Measurements from ENCODE around the gene EIF3J.

The EIF3J gene

DNA sequence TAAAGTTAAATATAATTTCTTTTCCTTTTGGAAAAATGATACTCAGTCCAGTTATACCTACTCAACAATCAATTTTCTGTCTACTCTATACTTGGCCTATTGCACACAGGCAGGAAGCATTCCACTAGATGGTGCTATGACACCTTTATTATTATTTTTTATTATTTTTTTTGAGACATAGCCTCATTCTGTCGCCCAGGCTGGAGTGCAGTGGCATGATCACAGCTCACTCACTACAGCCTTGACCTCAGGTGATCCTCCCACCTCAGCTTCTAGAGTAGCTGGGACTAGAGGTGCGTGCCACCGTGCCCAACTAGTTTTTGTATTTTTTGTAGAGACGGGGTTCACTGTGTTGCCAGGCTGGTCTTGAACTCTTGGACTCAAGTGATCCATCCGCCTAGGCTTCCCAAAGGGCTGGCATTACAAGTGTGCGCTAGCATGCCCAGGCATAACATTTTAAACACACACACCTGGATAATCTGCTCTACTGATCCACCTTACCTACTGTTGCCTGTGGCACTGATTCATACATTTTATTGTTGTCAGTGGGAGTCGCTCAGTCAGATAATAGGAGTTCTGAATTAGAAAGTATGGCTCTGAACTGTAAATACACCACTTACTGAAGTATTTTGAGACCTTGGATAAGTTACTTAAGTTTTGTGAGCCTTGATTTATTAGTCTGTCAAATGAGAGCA is 56.2 kb downstream of the EIF3J start:
- no peak for DNase-seq (ENCODE audit: low read depth in 2 of 2)

GRCh38 chr15:44595246-44595645 is 58.3 kb downstream of the EIF3J start:
- DNase-seq (ENCODE audit: low read depth in 2 of 2) = no peak

GRCh38 chr15:44595656-44596510 is 58.9 kb downstream of the EIF3J start:
- DNase-seq (ENCODE audit: low read depth in 2 of 2) = no peak

DNA sequence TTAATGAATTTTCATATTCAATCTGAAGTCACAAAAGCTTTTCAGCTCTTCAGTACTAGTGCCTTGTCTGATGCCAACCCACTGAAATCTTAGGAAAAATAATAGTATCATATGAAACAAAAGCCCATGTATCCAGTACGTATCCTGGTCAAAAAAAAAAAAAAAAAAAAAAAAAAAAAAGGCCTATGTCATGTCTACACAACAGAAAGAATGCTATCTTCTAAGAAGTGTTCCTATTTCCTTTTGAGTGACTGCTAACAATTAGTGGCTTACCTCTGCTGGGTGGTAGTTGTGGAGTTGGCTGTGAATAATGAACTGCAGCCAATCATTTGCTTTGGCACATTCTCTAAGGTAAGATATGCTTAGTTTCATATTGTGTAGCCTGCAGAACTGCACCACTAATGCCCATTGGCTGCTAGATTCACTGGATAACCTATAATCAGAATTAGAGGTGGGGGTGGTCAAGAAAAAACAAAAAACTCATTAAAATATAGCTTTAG is 59.6 kb downstream of the EIF3J start:
- no peak for DNase-seq (ENCODE audit: low read depth in 2 of 2)

DNA sequence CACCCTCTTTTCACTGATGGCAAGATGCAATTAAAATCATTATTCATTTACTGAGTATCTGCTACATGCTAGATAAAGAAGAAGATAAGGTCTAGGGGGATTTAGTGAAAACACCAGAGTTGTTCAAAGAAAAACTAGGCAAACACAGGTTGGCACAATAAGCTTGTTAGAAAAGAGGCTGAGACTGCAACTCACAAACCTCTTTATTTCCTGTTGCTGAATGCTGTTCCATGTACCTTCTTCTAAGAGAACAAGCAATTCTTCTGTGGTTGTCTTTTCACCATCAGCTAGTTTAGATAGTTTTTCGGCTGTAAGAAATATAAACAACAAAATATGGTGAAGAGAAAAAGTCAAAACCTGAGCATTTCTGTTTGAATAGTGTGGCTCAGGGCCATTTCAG is 61.1 kb downstream of the EIF3J start:
- no peak for DNase-seq (ENCODE audit: low read depth in 2 of 2)

DNA sequence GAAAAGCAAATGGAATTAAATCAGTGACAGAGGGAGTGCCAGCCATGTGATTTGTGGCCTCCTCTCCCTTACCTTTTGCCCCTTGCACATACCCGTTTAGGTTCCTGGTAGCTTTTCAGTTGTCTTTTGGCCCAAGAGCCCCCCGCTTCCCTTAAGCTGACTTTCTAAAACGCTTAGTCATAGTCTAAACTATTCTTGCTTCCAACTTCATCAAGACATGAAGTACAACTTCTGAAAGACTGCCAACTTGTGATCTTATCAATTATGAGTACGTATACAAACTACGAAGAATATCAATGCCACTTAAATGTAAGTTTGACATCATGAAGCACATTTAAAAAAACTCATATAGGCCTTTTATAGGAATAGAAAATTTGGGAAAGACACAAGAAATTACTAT is 61.9 kb downstream of the EIF3J start:
- no peak for DNase-seq (ENCODE audit: low read depth in 2 of 2)

- no peak for DNase-seq (ENCODE audit: low read depth in 2 of 2)
These were observed 66.2 kb downstream of the EIF3J start for GRCh38 chr15:44603126-44603525.

GRCh38 chr15:44606740-44607139 is 69.8 kb downstream of the EIF3J start:
- no peak for DNase-seq (ENCODE audit: low read depth in 2 of 2)

Data from stimulated activated CD4-positive, alpha-beta T cell treated with anti-CD3 and anti-CD28 coated beads, Interleukin-12 subunit alpha, Interleukin-12 subunit beta, amount 100 ng/mL, for 24 hours (primary cell).